ENCODE measurements around the gene ITGB2. TPM values are rescaled to one million over a fixed set of nuclear protein-coding genes. Genes with fewer than 3 reads are reported as not detected.

ITGB2 gene
- total RNA-seq (2014; rRNA removed; shearing (Covaris generic)) = 1.4 and 2.4 TPM in 2 replicates

GRCh38 chr21:44920694-44921604, at the start of gene ITGB2:
Gene ITGB2 (minus strand): TSS chr21:44920899. CDS start chr21:44910782, 10,117 bp downstream.
- no peak for DNase-seq
- Histone ChIP-seq H3K36me3 (replicated peaks; ENCODE audit: control insufficient read depth, insufficient read depth, low read length) (no peaks in the 10 kb centered on the region), H3K4me3 (ENCODE audit: insufficient read depth, low read depth, low read length) (no peak within 1 kb of the TSS; the same call in 1 of the 2 replicates), H3K27me3 (ENCODE audit: control insufficient read depth, insufficient read depth, low read length) (peaks cover 64% of the 10 kb centered on the region)

- Histone ChIP-seq H3K36me3 (replicated peaks; ENCODE audit: control insufficient read depth, insufficient read depth, low read length) (peaks cover 6% of the 10 kb centered on the region), H3K27me3 (ENCODE audit: control insufficient read depth, insufficient read depth, low read length) (no peaks in the 10 kb centered on the region), H3K4me3 (ENCODE audit: insufficient read depth, low read depth, low read length) (no peak overlapping the region)
- no peak for DNase-seq
Measured at GRCh38 chr21:44969931-44970755, 49.4 kb upstream of the ITGB2 start.

GRCh38 chr21:44969066-44969670, 48.5 kb upstream of the ITGB2 start:
- Histone ChIP-seq H3K4me3 (ENCODE audit: insufficient read depth, low read depth, low read length) (no peak overlapping the region), H3K36me3 (replicated peaks; ENCODE audit: control insufficient read depth, insufficient read depth, low read length) (peaks cover 6% of the 10 kb centered on the region), H3K27me3 (ENCODE audit: control insufficient read depth, insufficient read depth, low read length) (no peaks in the 10 kb centered on the region)
- DNase-seq = no peak

- DNase-seq = no peak
- Histone ChIP-seq H3K36me3 (replicated peaks; ENCODE audit: control insufficient read depth, insufficient read depth, low read length) (peaks cover 3% of the 10 kb centered on the region), H3K4me3 (ENCODE audit: insufficient read depth, low read depth, low read length) (no peak overlapping the region), H3K27me3 (ENCODE audit: control insufficient read depth, insufficient read depth, low read length) (no peaks in the 10 kb centered on the region)
Measured at GRCh38 chr21:44967082-44968047, 46.7 kb upstream of the ITGB2 start.

- Histone ChIP-seq H3K4me3 (ENCODE audit: insufficient read depth, low read depth, low read length) (no peak overlapping the region), H3K36me3 (replicated peaks; ENCODE audit: control insufficient read depth, insufficient read depth, low read length) (peaks cover 4% of the 10 kb centered on the region), H3K27me3 (ENCODE audit: control insufficient read depth, insufficient read depth, low read length) (no peaks in the 10 kb centered on the region)
- DNase-seq = no peak
Measured at GRCh38 chr21:44966135-44967081, 45.7 kb upstream of the ITGB2 start.

GRCh38 chr21:44965251-44966022, 44.7 kb upstream of the ITGB2 start:
- no peaks in the 10 kb centered on the region for H3K27me3 ChIP-seq (ENCODE audit: control insufficient read depth, insufficient read depth, low read length)
- H3K36me3 ChIP-seq (replicated peaks; ENCODE audit: control insufficient read depth, insufficient read depth, low read length) = peaks cover 4% of the 10 kb centered on the region
- H3K4me3 ChIP-seq (ENCODE audit: insufficient read depth, low read depth, low read length) = no peak overlapping the region
- DNase-seq = peak; percentile 52

GRCh38 chr21:44964381-44964780, 43.7 kb upstream of the ITGB2 start:
- Histone ChIP-seq H3K36me3 (replicated peaks; ENCODE audit: control insufficient read depth, insufficient read depth, low read length) (peaks cover 3% of the 10 kb centered on the region), H3K4me3 (ENCODE audit: insufficient read depth, low read depth, low read length) (no peak overlapping the region), H3K27me3 (ENCODE audit: control insufficient read depth, insufficient read depth, low read length) (no peaks in the 10 kb centered on the region)
- DNase-seq = no peak

GRCh38 chr21:44962403-44962966, 41.8 kb upstream of the ITGB2 start:
- DNase-seq = no peak
- H3K27me3 ChIP-seq (ENCODE audit: control insufficient read depth, insufficient read depth, low read length) = no peaks in the 10 kb centered on the region
- peaks cover 3% of the 10 kb centered on the region for H3K36me3 ChIP-seq (replicated peaks; ENCODE audit: control insufficient read depth, insufficient read depth, low read length)
- H3K4me3 ChIP-seq (ENCODE audit: insufficient read depth, low read depth, low read length) = no peak overlapping the region

- DNase-seq = no peak
- Histone ChIP-seq H3K36me3 (replicated peaks; ENCODE audit: control insufficient read depth, insufficient read depth, low read length) (peaks cover 4% of the 10 kb centered on the region), H3K27me3 (ENCODE audit: control insufficient read depth, insufficient read depth, low read length) (no peaks in the 10 kb centered on the region), H3K4me3 (ENCODE audit: insufficient read depth, low read depth, low read length) (no peak overlapping the region)
Measured at GRCh38 chr21:44960141-44961092, 39.7 kb upstream of the ITGB2 start.

GRCh38 chr21:44959376-44960091, 38.8 kb upstream of the ITGB2 start:
- peak; percentile 56 for DNase-seq
- Histone ChIP-seq H3K36me3 (replicated peaks; ENCODE audit: control insufficient read depth, insufficient read depth, low read length) (peaks cover 4% of the 10 kb centered on the region), H3K4me3 (ENCODE audit: insufficient read depth, low read depth, low read length) (no peak overlapping the region), H3K27me3 (ENCODE audit: control insufficient read depth, insufficient read depth, low read length) (no peaks in the 10 kb centered on the region)
